ENCODE measurements around the gene MTMR8.

GRCh38 chrX:64306712-64307111 lies 88.5 kb downstream of the MTMR8 start:
- TF ChIP-seq CTCF (optimal IDR thresholded peaks at IDR 0.05 in 1 of 3, IDR thresholded peaks at IDR 0.05 in 1 of 3, conservative IDR thresholded peaks at IDR 0.05 in 1 of 3; ENCODE audit: extremely low read depth in 1 of 3, insufficient read depth in 2 of 3, low read length in 3 of 3) (no peak), EZH2 (IDR thresholded peaks at IDR 0.05; ENCODE audit: low read length) (no peak)

Data from keratinocyte (primary cell).